Thoracic aorta (tissue), 2 donors: ENCODE results near the gene ARL14EPL. TPM values are rescaled to one million over a fixed set of nuclear protein-coding genes. Genes with fewer than 3 reads are reported as not detected.

ENCODE experiments used
- ATAC-seq: fragments of 150-250 bp; one replicate; pipeline ENCODE4 v1.8.0; 2017; ENCODE audit warnings: low read depth; ENCODE audit not compliant: insufficient number of reproducible peaks, low FRiP score
- DNase-seq: peaks from one replicate; pipeline ENCODE4 v3.0.0-alpha.2; 2020; ENCODE audit warnings: low spot score
- H3K27ac ChIP-seq, 2 donors: fragments of 200-600 bp; sonication (generic); 1 replicate in 1 of 2; 2 replicates in 1 of 2; pipeline ENCODE4 v1.5.1; 2016; ENCODE audit warnings: mild to moderate bottlenecking in 2 of 2, moderate library complexity in 2 of 2
- H3K27me3 ChIP-seq: fragments of 200-600 bp; sonication (generic); replicated peaks from 2 replicates; pipeline ENCODE4 v1.6.0; 2016; ENCODE audit warnings: mild to moderate bottlenecking; ENCODE audit not compliant: insufficient read depth
- H3K36me3 ChIP-seq: fragments of 200-600 bp; sonication (generic); one replicate; pipeline ENCODE4 v1.5.1; 2016
- H3K4me1 ChIP-seq, 2 donors: fragments of 200-600 bp; sonication (generic); 1 replicate in 1 of 2; 2 replicates in 1 of 2; pipeline versions ENCODE4 v1.5.1 to v1.6.0; 2016; ENCODE audit warnings: low read depth in 2 of 2, mild to moderate bottlenecking in 1 of 2; ENCODE audit not compliant: control insufficient read depth in 1 of 2
- H3K4me3 ChIP-seq: fragments of 200-600 bp; sonication (generic); 2 replicates; pipeline ENCODE4 v1.5.1; 2016; ENCODE audit warnings: mild to moderate bottlenecking
- H3K9me3 ChIP-seq: fragments of 200-600 bp; sonication (generic); 2 replicates; pipeline ENCODE4 v1.5.1; 2016
- CTCF ChIP-seq: fragments of 200-600 bp; sonication (generic); IDR thresholded peaks from one replicate; pipeline ENCODE4 v1.5.1; 2019; ENCODE audit warnings: antibody characterized with exemption
- total RNA-seq, 2 donors: library from RNA; depleted of rRNA; stranded (reverse); fragments of >200 nt; gene quantifications; one replicate each; pipeline versions ENCODE4 v1.1.0 to v1.2.3, GENCODE V29; 2016

Gene ARL14EPL
- total RNA-seq, 2 donors from 2014 or later: 1.7 TPM; not detected in 1

GRCh38 chr5:116013207-116013785, 19.0 kb upstream of the ARL14EPL start:
- ATAC-seq (no peak), DNase-seq (no peak)
- Histone ChIP-seq H3K27ac (no peak overlapping the region), H3K27me3 (no peaks in the 10 kb centered on the region), H3K4me3 (no peak overlapping the region), H3K4me1 (no peaks in the 10 kb centered on the region), H3K36me3 (no peaks in the 10 kb centered on the region), H3K9me3 (no peaks in the 10 kb centered on the region)
- TF ChIP-seq CTCF: no peak

DNA sequence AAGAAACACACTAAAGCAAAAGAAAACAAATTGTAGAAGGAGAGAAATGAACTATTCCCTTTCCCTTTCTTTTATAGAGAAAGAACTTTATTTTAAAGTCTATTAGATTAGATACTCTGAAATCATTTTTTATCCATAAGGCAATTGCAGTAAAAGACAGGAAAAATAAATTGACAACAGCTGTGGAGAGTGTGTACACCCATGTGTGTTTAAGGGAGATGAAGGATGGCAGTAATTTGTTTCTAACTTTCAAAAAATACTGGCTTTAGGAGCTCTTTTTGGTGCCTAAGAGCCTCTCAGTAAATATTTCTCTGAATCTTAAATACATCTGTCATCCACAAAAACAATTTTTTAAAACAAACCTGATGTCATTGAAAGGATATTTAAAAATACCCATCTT, 18.3 kb upstream of the ARL14EPL start:
- Histone ChIP-seq H3K4me3 (no peak overlapping the region), H3K4me1 (no peaks in the 10 kb centered on the region), H3K9me3 (no peaks in the 10 kb centered on the region), H3K27ac (no peak overlapping the region), H3K27me3 (no peaks in the 10 kb centered on the region), H3K36me3 (no peaks in the 10 kb centered on the region)
- DNase-seq (no peak), ATAC-seq (no peak)
- TF ChIP-seq CTCF: no peak

GRCh38 chr5:116023619-116024018, 8.7 kb upstream of the ARL14EPL start:
- Histone ChIP-seq H3K27me3 (no peaks in the 10 kb centered on the region), H3K4me3 (no peak overlapping the region), H3K9me3 (no peaks in the 10 kb centered on the region), H3K4me1 (no peaks in the 10 kb centered on the region), H3K27ac (no peak overlapping the region), H3K36me3 (no peaks in the 10 kb centered on the region)
- no peak for TF ChIP-seq CTCF
- DNase-seq: no peak
- no peak for ATAC-seq

DNA sequence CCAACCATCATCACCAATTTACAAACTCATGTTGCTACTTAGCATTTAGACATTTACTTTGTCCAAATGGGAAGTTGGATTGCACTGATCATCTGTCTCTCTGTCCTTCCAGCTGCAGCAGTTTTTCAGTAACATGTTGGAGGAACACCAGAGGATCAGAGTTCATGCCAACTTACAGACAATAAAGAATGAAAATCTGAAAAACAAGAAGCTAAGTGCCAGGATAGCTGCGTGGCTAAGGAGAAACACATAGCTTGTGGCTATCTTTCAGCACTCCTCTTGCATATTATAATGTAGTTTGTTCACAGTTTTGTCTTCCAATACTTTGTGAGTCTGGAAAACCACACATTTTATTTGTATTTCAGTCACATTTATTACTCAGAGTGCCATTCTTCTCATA, 6.4 kb upstream of the ARL14EPL start:
- Histone ChIP-seq H3K4me1 (no peaks in the 10 kb centered on the region), H3K9me3 (no peaks in the 10 kb centered on the region), H3K4me3 (no peak overlapping the region), H3K36me3 (no peaks in the 10 kb centered on the region), H3K27me3 (no peaks in the 10 kb centered on the region), H3K27ac (no peak overlapping the region)
- DNase-seq: no peak
- no peak for TF ChIP-seq CTCF
- ATAC-seq: no peak

DNA sequence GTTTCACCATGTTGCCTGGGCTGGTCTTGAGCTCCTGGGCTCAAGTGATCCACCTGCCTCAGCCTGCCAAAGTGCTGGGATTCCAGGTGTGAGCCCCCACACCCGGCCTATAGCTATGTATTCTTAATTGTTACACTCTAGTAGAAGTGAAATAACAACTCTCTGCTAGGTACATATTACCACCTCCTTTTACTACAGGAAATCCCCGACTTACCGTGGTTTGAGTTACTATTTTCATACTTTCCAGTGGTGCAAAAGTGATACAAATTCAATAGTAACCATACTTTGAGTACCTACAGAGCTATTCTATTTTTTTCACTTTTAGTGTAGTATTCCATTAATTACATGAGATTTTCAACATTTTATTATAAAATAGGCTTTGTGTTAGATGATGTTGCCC, 719 bp downstream of the ARL14EPL start:
- ATAC-seq (no peak), DNase-seq (no peak)
- Histone ChIP-seq H3K27me3 (no peaks in the 10 kb centered on the region), H3K36me3 (no peaks in the 10 kb centered on the region), H3K4me3 (no peak overlapping the region), H3K27ac (no peak overlapping the region), H3K9me3 (no peaks in the 10 kb centered on the region), H3K4me1 (no peaks in the 10 kb centered on the region)
- TF ChIP-seq CTCF: no peak
